CD14-positive monocyte (primary cell): Measurements from ENCODE around the gene TSPOAP1. TPM values are rescaled to one million over a fixed set of nuclear protein-coding genes. Genes with fewer than 3 reads are reported as not detected.

Experiments used
- DNase-seq, 3 donors: peaks; one replicate each; pipeline ENCODE4 v3.0.0-alpha.2; 2011 to 2022
- H2AFZ ChIP-seq: 2 replicates; pipeline ENCODE4 v1.6.0; 2012; ENCODE audit warnings: mild to moderate bottlenecking, low read depth, low read length, inconsistent platforms; ENCODE audit not compliant: insufficient read depth, poor library complexity, severe bottlenecking
- H3K27ac ChIP-seq, 2 donors: 1 replicate in 1 of 2; 2 replicates in 1 of 2; pipeline ENCODE4 v1.5.1; 2012 to 2013; ENCODE audit warnings: low read length in 2 of 2, control low read depth in 1 of 2, inconsistent platforms in 1 of 2, low read depth in 1 of 2, mild to moderate bottlenecking in 1 of 2
- H3K27me3 ChIP-seq, 2 donors: one replicate each; pipeline versions ENCODE4 v1.6.0 to v1.6.1; 2011 to 2013; ENCODE audit warnings: low read length in 2 of 2; ENCODE audit not compliant: control insufficient read depth in 2 of 2, insufficient read depth in 2 of 2
- H3K36me3 ChIP-seq, 2 donors: replicated peaks in 1 of 2; 1 replicate in 1 of 2; 2 replicates in 1 of 2; pipeline versions ENCODE4 v1.5.1 to v1.6.1; 2012 to 2013; ENCODE audit warnings: low read length in 2 of 2, control low read depth in 1 of 2, inconsistent platforms in 1 of 2, mild to moderate bottlenecking in 1 of 2; ENCODE audit not compliant: insufficient read depth in 2 of 2, control insufficient read depth in 1 of 2
- H3K4me1 ChIP-seq, 2 donors: 1 replicate in 1 of 2; 2 replicates in 1 of 2; pipeline versions ENCODE4 v1.5.1 to v1.6.1; 2012 to 2013; ENCODE audit warnings: low read length in 2 of 2, control low read depth in 1 of 2, inconsistent platforms in 1 of 2, mild to moderate bottlenecking in 1 of 2, moderate library complexity in 1 of 2; ENCODE audit not compliant: insufficient read depth in 2 of 2, control insufficient read depth in 1 of 2
- H3K4me2 ChIP-seq: replicated peaks from 2 replicates; pipeline ENCODE3; 2012; ENCODE audit warnings: low read length, moderate library complexity, mild to moderate bottlenecking; ENCODE audit not compliant: poor library complexity, severe bottlenecking; ENCODE audit errors: extremely low read depth
- H3K4me3 ChIP-seq, 3 experiments: fragments of 200-600 bp in 1 of 3; sonication (generic) in 1 of 3; replicated peaks in 1 of 3; 1 replicate in 2 of 3; 2 replicates in 1 of 3; pipeline ENCODE4 v1.5.1; 2011 to 2013; ENCODE audit warnings: low read length in 3 of 3, mild to moderate bottlenecking in 3 of 3, control low read depth in 2 of 3, low read depth in 2 of 3, inconsistent platforms in 1 of 3, moderate library complexity in 1 of 3
- H3K79me2 ChIP-seq: 2 replicates; pipeline ENCODE4 v1.6.0; 2012; ENCODE audit warnings: mild to moderate bottlenecking, control low read depth, inconsistent platforms, low read length, moderate library complexity; ENCODE audit not compliant: insufficient read depth
- H3K9ac ChIP-seq: 2 replicates; pipeline ENCODE4 v1.6.0; 2017; ENCODE audit warnings: low read length, mild to moderate bottlenecking; ENCODE audit not compliant: insufficient read depth, poor library complexity, severe bottlenecking
- H3K9me3 ChIP-seq, 2 donors: replicated peaks in 1 of 2; 1 replicate in 1 of 2; 2 replicates in 1 of 2; pipeline versions ENCODE4 v1.5.1 to v1.6.1; 2012 to 2013; ENCODE audit warnings: low read length in 2 of 2, control low read depth in 1 of 2; ENCODE audit not compliant: control insufficient read depth in 1 of 2, insufficient read depth in 1 of 2
- H4K20me1 ChIP-seq: 2 replicates; pipeline ENCODE4 v1.6.0; 2012; ENCODE audit warnings: mild to moderate bottlenecking, low read length, control low read depth, moderate library complexity; ENCODE audit not compliant: insufficient read depth
- H3K27ac Mint-ChIP-seq, 7 donors: one replicate each; pipeline ENCODE4 v1.8.0; 2020; ENCODE audit warnings: mild to moderate bottlenecking in 7 of 7, mixed read lengths in 7 of 7, moderate library complexity in 6 of 7, inconsistent platforms in 2 of 7
- H3K27me3 Mint-ChIP-seq, 3 donors: one replicate each; pipeline ENCODE4 v1.8.0; 2021 to 2022; ENCODE audit warnings: low read depth in 3 of 3, mild to moderate bottlenecking in 3 of 3, mixed read lengths in 3 of 3, moderate library complexity in 3 of 3, inconsistent platforms in 1 of 3
- H3K36me3 Mint-ChIP-seq, 2 donors: one replicate each; pipeline ENCODE4 v1.8.0; 2020; ENCODE audit warnings: mixed read lengths in 2 of 2, inconsistent platforms in 1 of 2, mild to moderate bottlenecking in 1 of 2
- H3K4me1 Mint-ChIP-seq: one replicate; pipeline ENCODE4 v1.8.0; 2020; ENCODE audit warnings: mild to moderate bottlenecking, mixed read lengths
- H3K4me3 Mint-ChIP-seq, 2 donors: one replicate each; pipeline ENCODE4 v1.8.0; 2020; ENCODE audit warnings: mild to moderate bottlenecking in 2 of 2, mixed read lengths in 2 of 2, moderate library complexity in 1 of 2
- H3K9me3 Mint-ChIP-seq, 7 donors: one replicate each; pipeline ENCODE4 v1.8.0; 2020 to 2022; ENCODE audit warnings: mixed read lengths in 7 of 7, mild to moderate bottlenecking in 6 of 7, moderate library complexity in 6 of 7, inconsistent platforms in 2 of 7
- CTCF ChIP-seq: fragments of 200-600 bp; IDR thresholded peaks from one replicate; pipeline ENCODE4 v1.8.0; 2022; ENCODE audit warnings: antibody characterized with exemption, mild to moderate bottlenecking
- WGBS: methylation state at CpG from one replicate; pipeline ENCODE4 v1.1.5; 2013; ENCODE audit warnings: missing lambda C conversion rate; ENCODE audit not compliant: insufficient coverage; 5-methylcytosine and 5-hydroxymethylcytosine counted together
- intact Hi-C, 2 donors: fragments of 100-400 bp; cut with micrococcal nuclease; formaldehyde crosslinking; loops; one replicate each; pipeline versions ENCODE4 v1.15.0 to v1.15.1; 2023
- polyA plus RNA-seq, 3 donors: library from polyadenylated mRNA; depleted of rRNA in 1 of 3; unstranded in 2 of 3; stranded (reverse) in 1 of 3; fragments of 300-500 nt in 2 of 3; fragments of >200 nt in 1 of 3; fragmentation: Illumina TruSeq in 2 of 3; gene quantifications; 1 replicate in 2 of 3; 2 replicates in 1 of 3; pipeline ENCODE4 v1.2.3, GENCODE V29; 2012 to 2021

The TSPOAP1 gene
- polyA plus RNA-seq, 3 donors, result 0.10 to 14.0 (median 0.18) TPM

- Histone ChIP-seq H3K4me2 (no peak overlapping the region), H3K27ac (no peak overlapping the region), H3K36me3 (no peaks in the 10 kb centered on the region), H3K4me1 (peaks cover 23 to 25% of the 10 kb centered on the region in 2 donors), H4K20me1 (no peaks in the 10 kb centered on the region), H3K27me3 (peaks cover 26 to 39% of the 10 kb centered on the region in 2 donors), H3K9ac (no peak overlapping the region), H3K79me2 (peaks cover 8% of the 10 kb centered on the region), H3K4me3 (no peak overlapping the region), H2AFZ (no peak overlapping the region), H3K9me3 (no peaks in the 10 kb centered on the region)
- peaks cover 10 to 23% of the 10 kb centered on the region in 2 donors for H3K36me3 Mint-ChIP-seq
- intact Hi-C loops, result no loop called here
- TF ChIP-seq CTCF, result no peak
- peak overlapping the region in 1 of 2 donors; percentile 40 for H3K4me3 Mint-ChIP-seq
- 86% methylated on average over 4 of the region's 6 CpGs for WGBS
- peaks cover 41 to 57% (median 43%) of the 10 kb centered on the region in 3 donors for H3K27me3 Mint-ChIP-seq
- peaks cover 0 to 15% (median 2%) of the 10 kb centered on the region in 7 donors for H3K9me3 Mint-ChIP-seq
- DNase-seq, result no peak
- H3K27ac Mint-ChIP-seq, result no peak overlapping the region
- peaks cover 39% of the 10 kb centered on the region for H3K4me1 Mint-ChIP-seq
Measured at GRCh38 chr17:58264407-58265103, 64.0 kb downstream of the TSPOAP1 start.

- peaks cover 49 to 63% (median 50%) of the 10 kb centered on the region in 3 donors for H3K27me3 Mint-ChIP-seq
- no CpG with 5 or more reads among the region's 1 CpG for WGBS
- H3K9me3 Mint-ChIP-seq, result peaks cover 0 to 15% (median 2%) of the 10 kb centered on the region in 7 donors
- Histone ChIP-seq H3K4me1 (peaks cover 16 to 17% of the 10 kb centered on the region in 2 donors), H3K9ac (no peak overlapping the region), H3K9me3 (no peaks in the 10 kb centered on the region), H3K4me3 (no peak overlapping the region), H3K79me2 (peaks cover under 1% of the 10 kb centered on the region), H3K4me2 (no peak overlapping the region), H3K27ac (no peak overlapping the region), H2AFZ (no peak overlapping the region), H3K27me3 (peaks cover 31 to 46% of the 10 kb centered on the region in 2 donors), H4K20me1 (no peaks in the 10 kb centered on the region), H3K36me3 (no peaks in the 10 kb centered on the region)
- H3K27ac Mint-ChIP-seq, result no peak overlapping the region
- H3K4me1 Mint-ChIP-seq, result peaks cover 32% of the 10 kb centered on the region
- intact Hi-C loops, result no loop called here
- peaks cover 6 to 18% of the 10 kb centered on the region in 2 donors for H3K36me3 Mint-ChIP-seq
- no peak for TF ChIP-seq CTCF
- H3K4me3 Mint-ChIP-seq, result peak overlapping the region in 1 of 2 donors; percentile 20
- DNase-seq, result no peak
Measured at GRCh38 chr17:58263773-58264172, 64.8 kb downstream of the TSPOAP1 start.
